Rectal smooth muscle tissue (tissue), 1 donor: ENCODE results near the gene BAAT.

Experiments used
- H3K27ac ChIP-seq: one replicate; pipeline ENCODE4 v1.7.0; 2013; ENCODE audit warnings: low read depth, low read length, inconsistent platforms
- H3K27me3 ChIP-seq: one replicate; pipeline ENCODE4 v1.7.0; 2013; ENCODE audit warnings: low read length; ENCODE audit not compliant: control insufficient read depth, insufficient read depth
- H3K36me3 ChIP-seq: one replicate; pipeline ENCODE4 v1.7.0; 2013; ENCODE audit warnings: low read length; ENCODE audit not compliant: control insufficient read depth, insufficient read depth
- H3K4me1 ChIP-seq: one replicate; pipeline ENCODE4 v1.7.0; 2013; ENCODE audit warnings: low read length; ENCODE audit not compliant: control insufficient read depth, insufficient read depth
- H3K4me3 ChIP-seq: one replicate; pipeline ENCODE4 v1.7.0; 2013; ENCODE audit warnings: low read length
- H3K9ac ChIP-seq: one replicate; pipeline ENCODE4 v1.7.0; 2013; ENCODE audit warnings: low read length

Gene BAAT

GRCh38 chr9:101394687-101395086 lies 9.9 kb upstream of the BAAT start:
- Histone ChIP-seq H3K4me1 (peaks cover 6% of the 10 kb centered on the region), H3K9ac (no peak overlapping the region), H3K36me3 (peaks cover 6% of the 10 kb centered on the region), H3K27ac (no peak overlapping the region), H3K4me3 (no peak overlapping the region), H3K27me3 (no peaks in the 10 kb centered on the region)

DNA sequence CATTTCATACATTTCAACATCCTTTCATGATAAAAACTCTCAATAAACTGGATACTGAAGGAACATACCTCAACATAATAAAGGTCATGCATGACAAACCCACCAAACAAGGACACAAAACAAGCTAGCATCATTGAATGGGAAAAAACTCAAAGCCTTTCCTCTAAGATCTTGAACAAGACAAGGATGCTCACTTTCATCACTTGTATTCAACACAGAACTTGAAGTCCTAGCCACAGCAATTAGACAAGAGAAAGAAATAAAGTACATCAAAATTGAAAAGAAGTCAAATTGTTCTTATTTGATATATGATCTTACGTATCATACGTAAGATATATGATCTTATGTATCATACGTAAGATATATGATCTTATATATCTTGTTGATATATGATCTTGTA lies 8.3 kb upstream of the BAAT start:
- H3K9ac ChIP-seq = no peak overlapping the region
- peaks cover 6% of the 10 kb centered on the region for H3K36me3 ChIP-seq

GRCh38 chr9:101388507-101388993 lies 3.7 kb upstream of the BAAT start:
- H3K27ac ChIP-seq = no peak overlapping the region
- H3K9ac ChIP-seq = no peak overlapping the region
- H3K36me3 ChIP-seq = peaks cover 6% of the 10 kb centered on the region
- H3K4me3 ChIP-seq = no peak overlapping the region
- H3K4me1 ChIP-seq = no peaks in the 10 kb centered on the region
- H3K27me3 ChIP-seq = no peaks in the 10 kb centered on the region

More for the DNA sequence above, 8.3 kb upstream of the BAAT start:
- Histone ChIP-seq H3K27ac (no peak overlapping the region), H3K4me3 (no peak overlapping the region), H3K4me1 (peaks cover 4% of the 10 kb centered on the region), H3K27me3 (no peaks in the 10 kb centered on the region)

GRCh38 chr9:101387871-101388506 lies 3.2 kb upstream of the BAAT start:
- Histone ChIP-seq H3K36me3 (peaks cover 6% of the 10 kb centered on the region), H3K27ac (no peak overlapping the region), H3K4me3 (no peak overlapping the region), H3K27me3 (no peaks in the 10 kb centered on the region), H3K9ac (no peak overlapping the region), H3K4me1 (no peaks in the 10 kb centered on the region)

- Histone ChIP-seq H3K9ac (no peak overlapping the region), H3K4me1 (no peaks in the 10 kb centered on the region), H3K27me3 (no peaks in the 10 kb centered on the region), H3K4me3 (no peak overlapping the region), H3K36me3 (no peaks in the 10 kb centered on the region), H3K27ac (no peak overlapping the region)
Observed at GRCh38 chr9:101383361-101383760, 1.4 kb downstream of the BAAT start.

DNA sequence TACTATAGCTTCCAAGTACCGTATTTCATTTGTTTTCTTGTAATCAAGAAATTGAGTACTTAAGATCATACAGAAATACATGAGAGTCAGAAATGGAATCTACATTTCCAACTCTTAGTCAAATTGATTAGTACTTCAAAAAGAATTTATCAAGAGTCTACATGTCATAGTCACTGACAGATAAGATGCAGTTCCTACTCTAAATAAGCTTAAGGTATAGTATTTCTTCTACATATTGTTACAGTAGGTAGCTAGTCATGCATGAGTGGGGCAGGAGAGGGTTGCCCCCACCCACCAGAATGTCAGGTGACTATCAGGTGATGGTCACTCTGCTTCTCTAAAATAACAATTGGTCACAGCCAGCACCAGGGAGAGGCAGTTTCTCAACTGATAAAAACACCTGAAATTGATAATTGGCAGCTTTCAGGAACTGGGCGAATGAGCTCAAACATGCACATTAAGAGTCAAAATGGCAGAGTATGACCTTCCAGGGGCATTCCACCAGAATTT lies 2.9 kb downstream of the BAAT start:
- H3K27ac ChIP-seq = no peak overlapping the region
- H3K4me3 ChIP-seq = no peak overlapping the region

DNA sequence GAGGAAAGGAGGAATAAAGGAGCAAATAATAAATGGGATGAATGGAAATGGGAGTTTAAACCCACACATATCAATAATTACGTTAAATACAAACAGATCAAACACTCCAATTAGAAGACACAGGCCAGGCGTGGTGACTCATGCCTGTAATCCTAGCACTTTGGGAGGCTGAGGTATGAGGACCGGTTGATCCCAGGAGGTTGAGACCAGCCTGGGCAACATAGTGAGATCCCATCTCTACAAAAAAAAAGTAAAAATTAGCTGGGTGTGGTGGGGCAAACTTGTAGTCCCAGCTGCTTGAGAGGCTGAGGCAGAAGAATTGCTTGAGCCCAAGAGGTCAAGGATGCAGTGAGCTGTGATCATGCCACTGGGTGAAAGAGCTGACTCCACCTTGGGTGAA lies 3.7 kb downstream of the BAAT start:
- H3K4me3 ChIP-seq = no peak overlapping the region
- no peak overlapping the region for H3K27ac ChIP-seq
- no peak overlapping the region for H3K9ac ChIP-seq
- no peaks in the 10 kb centered on the region for H3K27me3 ChIP-seq
- no peaks in the 10 kb centered on the region for H3K36me3 ChIP-seq
- no peaks in the 10 kb centered on the region for H3K4me1 ChIP-seq

More for the DNA sequence above, 2.9 kb downstream of the BAAT start:
- H3K36me3 ChIP-seq = no peaks in the 10 kb centered on the region
- H3K9ac ChIP-seq = no peak overlapping the region
- no peaks in the 10 kb centered on the region for H3K27me3 ChIP-seq
- no peaks in the 10 kb centered on the region for H3K4me1 ChIP-seq

- no peaks in the 10 kb centered on the region for H3K4me1 ChIP-seq
- no peak overlapping the region for H3K9ac ChIP-seq
- H3K36me3 ChIP-seq = no peaks in the 10 kb centered on the region
- no peaks in the 10 kb centered on the region for H3K27me3 ChIP-seq
- H3K27ac ChIP-seq = no peak overlapping the region
- no peak overlapping the region for H3K4me3 ChIP-seq
Observed at GRCh38 chr9:101380295-101380694, 4.5 kb downstream of the BAAT start.

GRCh38 chr9:101376111-101376848 lies 8.5 kb downstream of the BAAT start:
- Histone ChIP-seq H3K4me3 (no peak overlapping the region), H3K27me3 (no peaks in the 10 kb centered on the region)

GRCh38 chr9:101375546-101375945 lies 9.3 kb downstream of the BAAT start:
- Histone ChIP-seq H3K9ac (no peak overlapping the region), H3K4me1 (no peaks in the 10 kb centered on the region), H3K36me3 (no peaks in the 10 kb centered on the region), H3K27me3 (no peaks in the 10 kb centered on the region), H3K27ac (no peak overlapping the region), H3K4me3 (no peak overlapping the region)

More at GRCh38 chr9:101376111-101376848, 8.5 kb downstream of the BAAT start:
- no peak overlapping the region for H3K9ac ChIP-seq
- H3K4me1 ChIP-seq = no peaks in the 10 kb centered on the region
- no peaks in the 10 kb centered on the region for H3K36me3 ChIP-seq
- no peak overlapping the region for H3K27ac ChIP-seq

GRCh38 chr9:101372327-101373118 lies 12.3 kb downstream of the BAAT start:
- H3K27ac ChIP-seq = no peak overlapping the region
- no peaks in the 10 kb centered on the region for H3K4me1 ChIP-seq
- H3K36me3 ChIP-seq = no peaks in the 10 kb centered on the region
- H3K4me3 ChIP-seq = no peak overlapping the region
- no peak overlapping the region for H3K9ac ChIP-seq
- H3K27me3 ChIP-seq = no peaks in the 10 kb centered on the region

- no peaks in the 10 kb centered on the region for H3K36me3 ChIP-seq
- no peak overlapping the region for H3K27ac ChIP-seq
- no peak overlapping the region for H3K4me3 ChIP-seq
- H3K27me3 ChIP-seq = no peaks in the 10 kb centered on the region
- no peaks in the 10 kb centered on the region for H3K4me1 ChIP-seq
- H3K9ac ChIP-seq = no peak overlapping the region
Observed at GRCh38 chr9:101371813-101372212, 13.0 kb downstream of the BAAT start.
